PC-9 (cell line): ENCODE measurements around the gene DIPK1B. TPM values are rescaled to one million over a fixed set of nuclear protein-coding genes. Genes with fewer than 3 reads are reported as not detected.

ENCODE experiments used
- BruUV-seq: library from RNA; stranded (reverse); fragments of 400-500 nt; replicated peaks from 2 replicates; lab custom pipeline; 2021; lab: Mats Ljungman, UMichigan
- CTCF ChIA-PET: fragments of 300-600 bp; sonication (Branson Sonifier 250); formaldehyde crosslinking; loops from one replicate; lab custom pipeline; 2022; ENCODE audit warnings: antibody characterized with exemption; lab: Charles Lee
- POLR2A ChIA-PET: fragments of 300-600 bp; sonication (Branson Sonifier 250); formaldehyde crosslinking; loops from one replicate; lab custom pipeline; 2022; ENCODE audit warnings: antibody characterized with exemption; ENCODE audit not compliant: unreplicated experiment; lab: Charles Lee
- DNase-seq, 2 experiments: peaks; one replicate each; pipeline versions ENCODE4 v3.0.0 to v3.0.0-alpha.2; 2015 to 2022; ENCODE audit warnings: mixed read lengths in 1 of 2
- H2AFZ ChIP-seq: fragments of 200-600 bp; sonication (generic); 2 replicates; pipeline ENCODE4 v1.8.1; 2017; ENCODE audit warnings: antibody characterized with exemption
- H3F3A ChIP-seq: fragments of 200-600 bp; sonication (generic); 2 replicates; pipeline ENCODE4 v1.8.1; 2017; ENCODE audit warnings: antibody characterized with exemption, mild to moderate bottlenecking, low read depth; ENCODE audit not compliant: insufficient read depth
- H3K27ac ChIP-seq: fragments of 200-600 bp; sonication (generic); 2 replicates; pipeline ENCODE4 v1.6.1; 2016; ENCODE audit warnings: mixed run types
- H3K27me3 ChIP-seq: fragments of 200-600 bp; sonication (generic); 2 replicates; pipeline ENCODE4 v1.6.1; 2016; ENCODE audit warnings: low read depth, mixed run types; ENCODE audit not compliant: insufficient read depth
- H3K36me3 ChIP-seq: fragments of 200-600 bp; sonication (generic); 2 replicates; pipeline ENCODE4 v1.6.1; 2016; ENCODE audit warnings: low read depth, mixed run types
- H3K4me1 ChIP-seq: fragments of 200-600 bp; sonication (generic); replicated peaks from 2 replicates; pipeline ENCODE4 v1.6.1; 2016; ENCODE audit warnings: mixed run types; ENCODE audit not compliant: insufficient read depth
- H3K4me2 ChIP-seq: fragments of 200-600 bp; sonication (generic); 2 replicates; pipeline ENCODE4 v1.6.1; 2017; ENCODE audit warnings: mixed run types
- H3K4me3 ChIP-seq: fragments of 200-600 bp; sonication (generic); 2 replicates; pipeline ENCODE4 v1.6.1; 2016; ENCODE audit warnings: mixed run types
- H3K79me2 ChIP-seq: fragments of 200-600 bp; sonication (generic); 2 replicates; pipeline ENCODE4 v1.6.1; 2017; ENCODE audit warnings: low read depth, mixed run types
- H3K9me2 ChIP-seq: fragments of 200-600 bp; sonication (generic); 2 replicates; pipeline ENCODE4 v1.8.1; 2017; ENCODE audit warnings: mild to moderate bottlenecking; ENCODE audit not compliant: insufficient read depth
- H3K9me3 ChIP-seq: fragments of 200-600 bp; sonication (generic); 2 replicates; pipeline ENCODE4 v1.8.1; 2016; ENCODE audit warnings: low read depth; ENCODE audit not compliant: insufficient read depth
- H4K20me1 ChIP-seq: fragments of 200-600 bp; sonication (generic); 2 replicates; pipeline ENCODE4 v1.8.1; 2017; ENCODE audit not compliant: insufficient read depth
- CTCF ChIP-seq: fragments of 200-600 bp; sonication (generic); conservative IDR thresholded peaks from 2 replicates; pipeline ENCODE4 v1.6.1; 2017; ENCODE audit warnings: mixed run types, antibody characterized with exemption, mild to moderate bottlenecking, moderate library complexity
- EZH2 ChIP-seq: fragments of 200-600 bp; sonication (generic); IDR thresholded peaks from 2 replicates; pipeline ENCODE4 v1.8.0; 2017; ENCODE audit warnings: antibody characterized with exemption, low read depth
- intact Hi-C: fragments of 100-400 bp; cut with micrococcal nuclease; formaldehyde crosslinking; loops from one replicate; pipeline ENCODE4 v1.10.0; 2022; ENCODE audit not compliant: unreplicated experiment
- total RNA-seq: library from RNA; stranded (reverse); gene quantifications from 2 replicates; pipeline ENCODE4 v1.2.3, GENCODE V29; 2021

Gene DIPK1B
- total RNA-seq, 1 experiment from 2014 or later, result 19.0 TPM

DNA sequence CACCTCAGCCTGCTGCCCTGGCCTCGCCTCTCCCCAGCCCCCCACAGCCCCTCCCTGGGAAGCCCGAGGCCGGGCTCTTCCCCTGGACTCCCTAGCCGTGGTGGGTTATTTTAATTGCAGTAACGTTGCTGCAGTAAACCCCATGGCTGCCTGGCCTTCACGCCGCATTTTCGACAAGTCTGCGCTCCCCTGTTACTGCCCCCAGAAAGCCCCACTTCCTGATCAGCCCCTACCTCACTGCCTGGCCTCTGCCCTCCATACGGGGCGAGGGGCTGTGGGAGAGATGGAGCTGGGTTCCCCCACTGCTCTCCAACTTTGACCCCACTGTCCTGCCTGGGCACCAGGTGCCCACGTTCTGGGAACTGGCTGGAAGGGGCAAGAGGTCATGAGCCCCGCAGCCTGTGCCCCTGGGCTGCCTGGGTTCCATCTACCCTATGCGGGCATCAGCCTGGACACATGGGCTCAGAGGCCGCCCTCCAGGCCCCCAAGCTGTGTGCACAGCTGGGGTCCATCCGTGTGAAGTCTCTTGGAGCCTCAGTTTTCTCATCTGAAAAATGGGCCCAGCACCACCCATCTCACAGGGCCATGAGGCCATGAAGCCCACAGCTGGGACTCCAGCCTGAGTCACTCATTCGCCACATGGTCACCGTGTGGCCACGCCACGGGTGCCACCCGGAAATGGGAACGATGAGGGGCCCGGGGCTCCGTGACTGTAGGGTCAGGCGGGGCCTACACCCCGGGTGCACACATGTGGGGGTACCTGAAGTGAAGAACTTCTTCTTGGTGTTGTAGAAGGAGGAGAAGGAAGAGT is 38.2 kb upstream of the DIPK1B start:
- Histone ChIP-seq H3K9me2 (no peaks in the 10 kb centered on the region), H3K9me3 (no peaks in the 10 kb centered on the region), H3K4me3 (no peak overlapping the region), H3K27ac (no peak overlapping the region), H3K4me1 (no peaks in the 10 kb centered on the region), H3K79me2 (no peaks in the 10 kb centered on the region), H3F3A (peaks cover 8% of the 10 kb centered on the region; the same call in 1 of the 2 replicates), H3K4me2 (no peak overlapping the region), H3K27me3 (no peaks in the 10 kb centered on the region), H3K36me3 (no peaks in the 10 kb centered on the region), H4K20me1 (peaks cover 5% of the 10 kb centered on the region), H2AFZ (no peak overlapping the region)
- no TSS peak for BruUV-seq
- ChIA-PET CTCF (interaction anchor here (1.0 kb wide), 1 partner anchor 20 kb away, joined by 3 read pairs; no protein-coding TSS in a partner anchor), POLR2A (no interaction called here)
- intact Hi-C loops, result loop anchor here (10.0 kb wide), 1 partner anchor 51 kb away; no protein-coding TSS in a partner anchor
- TF ChIP-seq EZH2 (no peak), CTCF (no peak)
- no peak for DNase-seq

- Histone ChIP-seq H3K4me3 (no peak overlapping the region), H3K27ac (no peak overlapping the region), H3K4me2 (no peak overlapping the region), H3K79me2 (no peaks in the 10 kb centered on the region), H4K20me1 (peaks cover 5% of the 10 kb centered on the region), H2AFZ (no peak overlapping the region), H3K36me3 (no peaks in the 10 kb centered on the region), H3K27me3 (no peaks in the 10 kb centered on the region), H3K9me3 (no peaks in the 10 kb centered on the region), H3K9me2 (no peaks in the 10 kb centered on the region), H3K4me1 (no peaks in the 10 kb centered on the region), H3F3A (peaks cover 8% of the 10 kb centered on the region; the same call in 1 of the 2 replicates)
- intact Hi-C loops, result loop anchor here (10.0 kb wide), 1 partner anchor 50 kb away; no protein-coding TSS in a partner anchor
- no TSS peak for BruUV-seq
- DNase-seq, result no peak
- CTCF ChIA-PET, result no interaction called here
- POLR2A ChIA-PET, result no interaction called here
- TF ChIP-seq EZH2 (no peak), CTCF (no peak)
Measured at GRCh38 chr9:136674786-136675349, 37.5 kb upstream of the DIPK1B start.

DNA sequence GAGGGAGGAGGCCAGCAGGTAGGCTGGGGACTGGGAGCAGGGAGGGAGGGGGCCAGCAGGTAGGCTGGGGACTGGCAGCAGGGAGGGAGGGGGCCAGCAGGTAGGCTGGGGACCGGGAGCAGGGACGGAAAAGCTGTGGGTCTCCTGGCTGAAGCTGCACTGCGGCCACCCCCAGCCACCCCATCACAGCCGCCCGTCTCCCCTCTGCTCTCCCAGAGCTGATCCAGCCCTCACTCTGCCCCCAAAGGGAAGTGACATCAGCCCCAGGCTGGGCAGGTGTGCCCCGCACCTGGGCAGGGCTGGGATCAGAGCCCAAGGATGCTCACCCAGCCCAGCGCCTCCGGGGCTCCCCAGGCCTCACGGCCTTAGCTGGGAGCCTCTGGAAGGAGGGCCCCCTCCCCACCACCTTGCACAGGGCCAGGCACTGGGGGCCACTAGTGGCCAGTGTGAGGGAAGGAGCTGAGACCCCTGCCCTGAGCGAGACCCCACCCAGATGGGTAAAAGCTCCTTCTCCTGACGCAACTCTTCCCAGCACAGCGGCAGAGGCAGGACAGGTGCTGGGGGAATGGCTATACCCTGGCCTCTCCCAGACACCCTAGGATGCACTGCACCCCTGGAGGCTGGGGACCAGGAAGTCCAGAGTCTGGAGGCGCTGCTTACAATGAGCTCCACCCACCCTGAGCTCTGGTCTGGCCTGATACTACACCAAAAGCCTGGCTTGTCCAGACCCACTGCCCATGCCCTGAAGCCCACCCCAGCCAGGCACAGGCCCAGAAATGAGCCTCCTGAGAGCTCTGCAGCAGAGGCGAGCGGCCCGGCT is 36.7 kb upstream of the DIPK1B start:
- BruUV-seq, result no TSS peak
- H3K27ac ChIP-seq, result no peak overlapping the region
- H3K4me1 ChIP-seq, result no peaks in the 10 kb centered on the region
- ChIA-PET POLR2A (interaction anchor here (0.6 to 0.7 kb wide), 3 partner anchors 50 to 911 kb away, joined by 4 to 6 read pairs (median 4); no protein-coding TSS in a partner anchor), CTCF (no interaction called here)
- intact Hi-C loops, result loop anchor here (10.0 kb wide), 1 partner anchor 49 kb away; no protein-coding TSS in a partner anchor
- H3K27me3 ChIP-seq, result no peaks in the 10 kb centered on the region
- H3K4me3 ChIP-seq, result no peak overlapping the region
- H3K36me3 ChIP-seq, result no peaks in the 10 kb centered on the region
- no peak for TF ChIP-seq CTCF
- no peak for TF ChIP-seq EZH2
- no peak overlapping the region for H2AFZ ChIP-seq
- no peaks in the 10 kb centered on the region for H3K9me2 ChIP-seq
- no peak overlapping the region for H3K4me2 ChIP-seq
- H3K79me2 ChIP-seq, result no peaks in the 10 kb centered on the region
- DNase-seq, result no peak
- peaks cover 8% of the 10 kb centered on the region; the same call in 1 of the 2 replicates for H3F3A ChIP-seq
- peaks cover 9% of the 10 kb centered on the region for H4K20me1 ChIP-seq
- H3K9me3 ChIP-seq, result no peaks in the 10 kb centered on the region
